Measurements from ENCODE around the gene GPANK1. TPM values are rescaled to one million over a fixed set of nuclear protein-coding genes. Genes with fewer than 3 reads are reported as not detected.
A peak's percentile ranks its signal among the peaks of the same experiment; 100 is the strongest.

GPANK1 gene
- total RNA-seq, 2 experiments from 2014 or later: 33.6 to 35.2 TPM

GRCh38 chr6:31702819-31703716 lies 38.3 kb upstream of the GPANK1 start, which contains the start of gene ABHD16A:
TSS of gene ABHD16A (minus strand) at chr6:31703324. CDS start at chr6:31703281, 43 bp downstream.
- peaks cover 14% of the 10 kb centered on the region for H3K36me3 Mint-ChIP-seq (ENCODE audit: low read depth)
- H3K4me1 Mint-ChIP-seq: peaks cover 32% of the 10 kb centered on the region
- ChIA-PET POLR2A (interaction anchor here (0.7 to 3.7 kb wide), 25 partner anchors 8 to 195 kb away, joined by 3 to 73 read pairs (median 4); partner anchors contain the start of genes BAG6, C6orf47, CLIC1 and CSNK2B), CTCF (interaction anchor here (0.6 to 2.6 kb wide), 11 partner anchors 9 to 249 kb away, joined by 3 to 18 read pairs (median 3); partner anchors contain the start of genes C6orf47, EHMT2 and MSH5)
- peak within 1 kb of the TSS; percentile 95 for H3K27ac Mint-ChIP-seq
- H3K4me3 Mint-ChIP-seq: peak within 1 kb of the TSS; percentile 98
- H3K27me3 Mint-ChIP-seq: no peaks in the 10 kb centered on the region
- no peaks in the 10 kb centered on the region for H3K9me3 Mint-ChIP-seq
- peak; percentile 98 for DNase-seq

- Mint-ChIP-seq H3K4me3 (peak overlapping the region; percentile 98), H3K36me3 (ENCODE audit: low read depth) (peaks cover 19% of the 10 kb centered on the region), H3K4me1 (peaks cover 38% of the 10 kb centered on the region), H3K27me3 (no peaks in the 10 kb centered on the region), H3K27ac (peak overlapping the region; percentile 95), H3K9me3 (no peaks in the 10 kb centered on the region)
- ChIA-PET CTCF (interaction anchor here (0.6 to 2.6 kb wide), 4 partner anchors 36 to 128 kb away, joined by 3 to 18 read pairs (median 6); partner anchors contain the start of gene MSH5), POLR2A (interaction anchor here (0.7 to 3.7 kb wide), 20 partner anchors 9 to 196 kb away, joined by 3 to 73 read pairs (median 4); partner anchors contain the start of genes BAG6, C6orf47, CLIC1 and CSNK2B)
- DNase-seq: no peak
These were observed 37.6 kb upstream of the GPANK1 start for GRCh38 chr6:31702405-31702818.

- POLR2A ChIA-PET: interaction anchor here (0.7 to 3.7 kb wide), 13 partner anchors 10 to 196 kb away, joined by 3 to 73 read pairs (median 7); partner anchors contain the start of genes BAG6, C6orf47, CLIC1 and CSNK2B
- peaks cover 42% of the 10 kb centered on the region for H3K4me1 Mint-ChIP-seq
- peaks cover 25% of the 10 kb centered on the region for H3K36me3 Mint-ChIP-seq (ENCODE audit: low read depth)
- no peaks in the 10 kb centered on the region for H3K27me3 Mint-ChIP-seq
- H3K9me3 Mint-ChIP-seq: no peaks in the 10 kb centered on the region
- H3K27ac Mint-ChIP-seq: peak overlapping the region; percentile 95
- CTCF ChIA-PET: interaction anchor here (0.6 to 2.6 kb wide), 3 partner anchors 37 to 128 kb away, joined by 3 to 18 read pairs (median 4); partner anchors contain the start of gene MSH5
- no peak for DNase-seq
- peak overlapping the region; percentile 98 for H3K4me3 Mint-ChIP-seq
These were observed 37.0 kb upstream of the GPANK1 start for GRCh38 chr6:31701666-31702404.

GRCh38 chr6:31700740-31701401 lies 36.1 kb upstream of the GPANK1 start:
- H3K27ac Mint-ChIP-seq: peak overlapping the region; percentile 12
- H3K4me3 Mint-ChIP-seq: peak overlapping the region; percentile 98
- ChIA-PET POLR2A (interaction anchor here (1.2 kb wide), 1 partner anchor 17 kb away, joined by 3 read pairs; no protein-coding TSS in a partner anchor), CTCF (interaction anchor here (0.8 kb wide), 1 partner anchor 69 kb away, joined by 3 read pairs; no protein-coding TSS in a partner anchor)
- no peaks in the 10 kb centered on the region for H3K27me3 Mint-ChIP-seq
- peaks cover 30% of the 10 kb centered on the region for H3K36me3 Mint-ChIP-seq (ENCODE audit: low read depth)
- no peaks in the 10 kb centered on the region for H3K9me3 Mint-ChIP-seq
- peaks cover 43% of the 10 kb centered on the region for H3K4me1 Mint-ChIP-seq
- no peak for DNase-seq

- Mint-ChIP-seq H3K9me3 (no peaks in the 10 kb centered on the region), H3K4me3 (no peak overlapping the region), H3K27me3 (no peaks in the 10 kb centered on the region), H3K36me3 (ENCODE audit: low read depth) (peaks cover 53% of the 10 kb centered on the region), H3K4me1 (peaks cover 35% of the 10 kb centered on the region), H3K27ac (peak overlapping the region; percentile 22)
- ChIA-PET CTCF (interaction anchor here (1.4 kb wide), 1 partner anchor 41 kb away, joined by 5 read pairs; no protein-coding TSS in a partner anchor), POLR2A (interaction anchor here (0.5 kb wide), 1 partner anchor 189 kb away, joined by 3 read pairs; no protein-coding TSS in a partner anchor)
- DNase-seq: no peak
These were observed 32.8 kb upstream of the GPANK1 start for GRCh38 chr6:31697555-31697954.

- Mint-ChIP-seq H3K36me3 (ENCODE audit: low read depth) (peaks cover 55% of the 10 kb centered on the region), H3K27me3 (no peaks in the 10 kb centered on the region), H3K27ac (no peak overlapping the region), H3K4me1 (peaks cover 15% of the 10 kb centered on the region), H3K4me3 (no peak overlapping the region), H3K9me3 (no peaks in the 10 kb centered on the region)
- POLR2A ChIA-PET: interaction anchor here (1.9 kb wide), 2 partner anchors 15 to 45 kb away, joined by 4 to 8 read pairs; no protein-coding TSS in a partner anchor
- CTCF ChIA-PET: interaction anchor here (0.9 kb wide), 1 partner anchor 12 kb away, joined by 3 read pairs; no protein-coding TSS in a partner anchor
- no peak for DNase-seq
These were observed 28.7 kb upstream of the GPANK1 start for GRCh38 chr6:31693535-31693934.

- no peak for DNase-seq
- H3K4me1 Mint-ChIP-seq: peaks cover 12% of the 10 kb centered on the region
- ChIA-PET CTCF (no interaction called here), POLR2A (interaction anchor here (1.3 to 4.1 kb wide), 2 partner anchors 10 to 11 kb away, joined by 3 to 15 read pairs; partner anchors contain the start of gene ABHD16A)
- H3K27me3 Mint-ChIP-seq: no peaks in the 10 kb centered on the region
- H3K27ac Mint-ChIP-seq: no peak overlapping the region
- H3K9me3 Mint-ChIP-seq: no peaks in the 10 kb centered on the region
- H3K36me3 Mint-ChIP-seq (ENCODE audit: low read depth): peaks cover 54% of the 10 kb centered on the region
- no peak overlapping the region for H3K4me3 Mint-ChIP-seq
These were observed 28.1 kb upstream of the GPANK1 start for GRCh38 chr6:31692886-31693285.

- no peak overlapping the region for H3K4me3 Mint-ChIP-seq
- no peak for DNase-seq
- ChIA-PET CTCF (no interaction called here), POLR2A (interaction anchor here (1.1 to 4.1 kb wide), 4 partner anchors 10 to 86 kb away, joined by 3 to 15 read pairs (median 4); partner anchors contain the start of genes ABHD16A and MSH5)
- peaks cover 55% of the 10 kb centered on the region for H3K36me3 Mint-ChIP-seq (ENCODE audit: low read depth)
- H3K9me3 Mint-ChIP-seq: no peaks in the 10 kb centered on the region
- no peak overlapping the region for H3K27ac Mint-ChIP-seq
- H3K27me3 Mint-ChIP-seq: no peaks in the 10 kb centered on the region
- peaks cover 7% of the 10 kb centered on the region for H3K4me1 Mint-ChIP-seq
These were observed 27.6 kb upstream of the GPANK1 start for GRCh38 chr6:31692353-31692752.

GRCh38 chr6:31691564-31692108 lies 26.8 kb upstream of the GPANK1 start:
- H3K27me3 Mint-ChIP-seq: no peaks in the 10 kb centered on the region
- CTCF ChIA-PET: no interaction called here

GRCh38 chr6:31691078-31691463 lies 26.3 kb upstream of the GPANK1 start:
- H3K4me3 Mint-ChIP-seq: no peak overlapping the region
- peaks cover 3% of the 10 kb centered on the region for H3K4me1 Mint-ChIP-seq
- H3K9me3 Mint-ChIP-seq: no peaks in the 10 kb centered on the region
- H3K36me3 Mint-ChIP-seq (ENCODE audit: low read depth): peaks cover 50% of the 10 kb centered on the region
- DNase-seq: no peak
- ChIA-PET CTCF (interaction anchor here (0.7 to 1.6 kb wide), 2 partner anchors 10 to 46 kb away, joined by 4 to 7 read pairs; partner anchors contain the start of gene LY6G5C), POLR2A (interaction anchor here (1.2 to 4.1 kb wide), 4 partner anchors 10 to 49 kb away, joined by 3 to 15 read pairs (median 4); partner anchors contain the start of genes ABHD16A, LY6G5C and MSH5)
- H3K27ac Mint-ChIP-seq: no peak overlapping the region
- H3K27me3 Mint-ChIP-seq: no peaks in the 10 kb centered on the region

More at GRCh38 chr6:31691564-31692108, 26.8 kb upstream of the GPANK1 start:
- POLR2A ChIA-PET: interaction anchor here (1.1 to 4.1 kb wide), 5 partner anchors 10 to 87 kb away, joined by 3 to 15 read pairs (median 4); partner anchors contain the start of genes ABHD16A and MSH5
- H3K36me3 Mint-ChIP-seq (ENCODE audit: low read depth): peaks cover 49% of the 10 kb centered on the region
- no peaks in the 10 kb centered on the region for H3K9me3 Mint-ChIP-seq
- no peak overlapping the region for H3K4me3 Mint-ChIP-seq
- no peak overlapping the region for H3K27ac Mint-ChIP-seq
- DNase-seq: no peak
- H3K4me1 Mint-ChIP-seq: peaks cover 3% of the 10 kb centered on the region
